GM21529 (cell line): ENCODE data around the gene DHX38.

Experiments
- ATAC-seq: cut with Tn5 transposase; IDR thresholded peaks from one replicate; pipeline ENCODE4 v1.9.1; 2021; ENCODE audit not compliant: unreplicated experiment

Gene DHX38

GRCh38 chr16:72162105-72162692, 68.6 kb downstream of the DHX38 start:
- ATAC-seq = no peak
